GM08714 (cell line): ENCODE results near the gene BATF2.

Source experiments
- H3K4me3 ChIP-seq: fragments of 200-500 bp; sonication (Bioruptor generic); 2 replicates; pipeline ENCODE4 v1.5.1; 2014; ENCODE audit warnings: mild to moderate bottlenecking, low read length, inconsistent platforms
- ZNF274 ChIP-seq: IDR thresholded peaks from 2 replicates; pipeline ENCODE4 v1.6.1; 2012; ENCODE audit warnings: mild to moderate bottlenecking, low read depth, low read length

The BATF2 gene

DNA sequence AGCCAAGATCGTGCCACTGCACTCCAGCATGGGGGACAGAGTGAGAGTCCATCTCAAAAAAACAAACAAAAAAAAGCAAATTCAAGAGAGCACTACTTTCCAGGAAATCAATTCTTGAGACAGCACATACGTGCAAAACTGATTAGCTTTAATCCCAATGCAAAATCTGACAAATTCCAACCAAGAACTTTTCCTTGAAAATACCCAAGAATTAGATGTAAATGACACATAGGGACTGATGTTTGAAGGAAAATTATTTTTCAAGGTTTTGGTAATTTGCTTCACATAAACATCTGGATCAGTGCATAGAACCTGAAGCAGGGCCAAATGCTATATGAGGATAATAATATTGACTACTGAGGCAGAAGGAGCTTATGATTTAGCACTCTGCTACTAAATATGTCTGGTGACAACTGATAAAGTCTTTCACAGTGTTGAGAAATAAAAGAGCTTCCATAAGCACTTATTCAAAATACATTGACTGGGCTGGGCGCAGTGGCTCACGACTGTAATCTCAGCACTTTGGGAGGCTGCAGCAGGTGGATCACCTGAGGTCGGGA lies 33.6 kb downstream of the BATF2 start:
- TF ChIP-seq ZNF274 = no peak
- H3K4me3 ChIP-seq = no peak overlapping the region

DNA sequence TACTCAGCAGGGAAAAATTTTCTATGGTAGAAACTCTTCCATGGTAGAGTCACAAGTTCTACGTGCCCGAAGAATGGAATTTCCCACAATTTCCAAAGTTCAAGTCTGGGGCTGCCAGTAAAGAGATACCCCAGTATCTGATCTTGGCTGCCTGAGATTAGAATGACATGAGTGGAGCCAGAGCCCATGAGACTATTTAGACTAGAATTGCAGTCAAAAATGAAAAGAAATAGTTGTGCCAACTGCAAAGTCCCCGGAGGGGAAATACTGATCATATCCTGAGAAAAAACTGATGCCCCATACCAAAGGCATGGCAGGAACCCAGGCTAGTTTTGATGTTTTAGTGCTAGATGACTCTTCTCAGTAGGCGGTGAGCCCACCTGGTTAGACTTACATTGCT lies 36.1 kb downstream of the BATF2 start:
- no peak for TF ChIP-seq ZNF274

DNA sequence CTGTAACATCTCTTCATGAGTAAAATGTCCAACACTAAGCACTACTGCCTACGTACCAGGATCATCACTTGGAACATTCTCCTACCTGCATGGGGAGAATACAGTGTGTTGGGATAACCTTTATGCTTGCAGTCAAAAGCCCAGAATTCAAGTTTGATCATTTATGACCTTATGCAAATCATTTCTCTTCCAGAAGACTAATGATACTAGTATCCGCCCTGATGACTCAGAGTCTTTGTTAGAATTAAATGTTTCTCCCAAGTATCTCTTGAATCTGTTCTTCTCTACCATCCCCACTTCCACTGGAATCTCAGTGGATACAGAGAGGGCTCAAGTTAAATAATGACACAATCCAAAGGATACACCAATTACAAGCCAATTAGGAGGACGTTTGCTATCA lies 37.3 kb downstream of the BATF2 start:
- no peak for TF ChIP-seq ZNF274
- H3K4me3 ChIP-seq = no peak overlapping the region

More for the DNA sequence above, 36.1 kb downstream of the BATF2 start:
- H3K4me3 ChIP-seq = no peak overlapping the region

DNA sequence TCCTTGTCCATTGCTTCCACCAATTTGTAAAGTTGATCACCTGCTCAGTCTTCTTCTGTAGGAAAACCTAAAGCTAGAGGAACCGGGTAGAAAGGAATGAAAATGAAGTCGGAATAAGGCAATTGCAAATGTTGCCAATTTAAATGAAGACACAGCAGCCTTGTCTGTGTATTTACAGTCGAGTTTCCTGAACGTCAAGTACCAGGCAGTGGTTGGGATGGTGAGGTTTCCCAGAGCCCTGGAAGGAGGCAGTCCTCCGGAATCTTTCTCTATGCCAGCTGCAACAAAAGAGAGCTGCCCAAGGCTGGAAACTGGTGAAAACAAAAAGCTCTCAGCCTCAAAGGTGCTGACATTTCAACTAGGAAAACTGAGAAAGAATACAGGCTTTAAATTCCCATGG lies 42.6 kb downstream of the BATF2 start:
- no peak overlapping the region for H3K4me3 ChIP-seq
- no peak for TF ChIP-seq ZNF274

DNA sequence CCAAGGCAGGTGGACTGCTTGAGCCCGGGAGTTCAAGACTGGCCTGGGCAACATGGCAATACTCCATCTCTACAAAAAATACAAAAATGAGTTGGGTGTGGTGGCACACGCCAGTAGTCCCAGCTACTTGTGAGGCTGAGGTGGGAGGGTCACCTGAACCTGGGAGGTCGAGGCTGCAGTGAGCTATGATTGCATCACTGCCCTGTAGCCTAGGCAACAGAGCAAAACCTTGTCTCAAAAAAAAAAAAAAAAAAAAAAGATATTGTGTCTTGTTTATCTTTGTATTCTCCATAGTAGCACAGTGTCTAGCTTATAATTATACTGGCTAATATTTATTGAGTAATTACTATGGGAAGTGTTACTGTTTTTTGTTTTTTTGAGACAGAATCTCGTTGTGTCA lies 45.2 kb downstream of the BATF2 start:
- TF ChIP-seq ZNF274 = no peak
- H3K4me3 ChIP-seq = no peak overlapping the region

DNA sequence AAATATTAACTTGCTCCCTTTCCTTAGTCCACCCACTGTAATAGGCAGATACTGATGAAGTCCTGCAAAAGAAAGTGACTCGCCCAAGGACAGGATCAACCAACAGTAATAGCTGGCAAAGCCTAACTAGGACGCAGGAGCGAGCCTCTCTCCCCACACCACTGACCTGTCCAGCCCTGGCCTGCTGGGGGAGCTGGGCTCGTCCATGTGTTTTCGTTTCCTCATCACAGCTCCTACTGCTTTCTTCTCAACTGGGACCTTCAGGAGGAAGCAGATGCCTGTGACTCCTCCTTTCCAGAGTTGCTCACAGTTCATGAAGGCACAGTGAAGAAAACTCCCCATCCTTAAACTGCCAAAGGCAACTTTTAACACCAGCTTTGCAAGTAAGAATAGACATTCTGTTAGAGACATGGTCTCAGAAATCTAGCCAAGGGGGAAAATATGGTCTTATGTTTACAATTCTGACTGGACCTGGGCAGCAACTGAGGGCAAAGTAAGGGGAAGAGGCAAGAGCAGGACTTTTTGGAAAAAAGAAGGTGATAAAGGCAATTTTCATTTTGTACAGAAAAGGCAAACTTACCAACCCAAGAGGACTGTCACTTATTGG lies 49.5 kb downstream of the BATF2 start:
- TF ChIP-seq ZNF274 = no peak
- no peak overlapping the region for H3K4me3 ChIP-seq
